GM23338 (cell line): Measurements from ENCODE around the gene IFT88. TPM values are rescaled to one million over a fixed set of nuclear protein-coding genes. Genes with fewer than 3 reads are reported as not detected.
A peak's percentile ranks its signal among the peaks of the same experiment; 100 is the strongest.

Source experiments
- ATAC-seq: fragments of 200-7000 bp; cut with Tn5 transposase; 3 replicates; pipeline ENCODE4 v1.9.1; 2020
- DNase-seq: peaks from one replicate; pipeline ENCODE4 v3.0.0-alpha.2; 2015; ENCODE audit warnings: low spot score
- H2AFZ ChIP-seq: fragments of 200-600 bp; sonication (generic); 2 replicates; pipeline ENCODE4 v1.8.0; 2016; ENCODE audit warnings: antibody characterized with exemption, mild to moderate bottlenecking, moderate library complexity
- H3F3A ChIP-seq: fragments of 200-600 bp; sonication (generic); replicated peaks from 2 replicates; pipeline ENCODE4 v1.8.0; 2017; ENCODE audit warnings: antibody characterized with exemption, mixed run types, low read depth
- H3K27ac ChIP-seq: fragments of 200-600 bp; sonication (generic); 2 replicates; pipeline ENCODE4 v1.6.1; 2016; ENCODE audit warnings: low read depth
- H3K27me3 ChIP-seq: fragments of 200-600 bp; sonication (generic); 2 replicates; pipeline ENCODE4 v1.8.0; 2016; ENCODE audit warnings: mild to moderate bottlenecking, mixed run types, moderate library complexity; ENCODE audit not compliant: insufficient read depth
- H3K36me3 ChIP-seq: fragments of 200-600 bp; sonication (generic); 2 replicates; pipeline ENCODE4 v1.8.0; 2016; ENCODE audit warnings: mild to moderate bottlenecking; ENCODE audit not compliant: insufficient read depth
- H3K4me1 ChIP-seq: fragments of 200-600 bp; sonication (generic); 2 replicates; pipeline ENCODE4 v1.8.0; 2016; ENCODE audit warnings: mild to moderate bottlenecking, moderate library complexity; ENCODE audit not compliant: insufficient read depth
- H3K4me2 ChIP-seq: fragments of 200-600 bp; sonication (generic); 2 replicates; pipeline ENCODE4 v1.7.1; 2017; ENCODE audit warnings: mixed run types
- H3K4me3 ChIP-seq: fragments of 200-600 bp; sonication (generic); 2 replicates; pipeline ENCODE4 v1.6.1; 2016; ENCODE audit warnings: mixed run types
- H3K79me2 ChIP-seq: fragments of 200-600 bp; sonication (generic); replicated peaks from 2 replicates; pipeline ENCODE4 v1.8.0; 2017; ENCODE audit warnings: mild to moderate bottlenecking; ENCODE audit not compliant: insufficient read depth
- H3K9me2 ChIP-seq: fragments of 200-600 bp; sonication (generic); 2 replicates; pipeline ENCODE4 v1.8.0; 2017; ENCODE audit not compliant: insufficient read depth
- H4K20me1 ChIP-seq: fragments of 200-600 bp; sonication (generic); replicated peaks from 2 replicates; pipeline ENCODE4 v1.8.0; 2017; ENCODE audit warnings: mild to moderate bottlenecking; ENCODE audit not compliant: insufficient read depth
- H3K27ac Mint-ChIP-seq: 2 replicates; pipeline ENCODE4 v1.8.0; 2020; ENCODE audit warnings: inconsistent platforms, mild to moderate bottlenecking, moderate library complexity, mixed read lengths
- H3K27me3 Mint-ChIP-seq: 3 replicates; pipeline ENCODE4 v1.8.0; 2022; ENCODE audit warnings: low read depth, mild to moderate bottlenecking, moderate library complexity, mixed read lengths, inconsistent platforms; ENCODE audit not compliant: insufficient read depth, poor library complexity
- H3K36me3 Mint-ChIP-seq: 3 replicates; pipeline ENCODE4 v1.8.0; 2021; ENCODE audit warnings: low read depth, mild to moderate bottlenecking, inconsistent platforms, moderate library complexity, mixed read lengths
- H3K4me1 Mint-ChIP-seq: 3 replicates; pipeline ENCODE4 v1.8.0; 2020; ENCODE audit warnings: mild to moderate bottlenecking, inconsistent platforms, mixed read lengths
- H3K4me3 Mint-ChIP-seq: 3 replicates; pipeline ENCODE4 v1.8.0; 2021; ENCODE audit warnings: moderate library complexity, mild to moderate bottlenecking, inconsistent platforms, mixed read lengths
- H3K9me3 Mint-ChIP-seq: 3 replicates; pipeline ENCODE4 v1.8.0; 2020; ENCODE audit warnings: moderate library complexity, mild to moderate bottlenecking, inconsistent platforms, mixed read lengths
- CREB1 ChIP-seq: fragments of 250-450 bp; sonication (Bioruptor Pico); IDR thresholded peaks from 2 replicates; pipeline ENCODE4 v1.5.0; 2020; ENCODE audit warnings: low read depth, mild to moderate bottlenecking, moderate library complexity
- EZH2 ChIP-seq: fragments of 200-600 bp; sonication (generic); IDR thresholded peaks from one replicate; pipeline ENCODE4 v1.8.0; 2017; ENCODE audit warnings: antibody characterized with exemption, mild to moderate bottlenecking, low read depth; ENCODE audit not compliant: unreplicated experiment
- EZH2phosphoT487 ChIP-seq: fragments of 200-600 bp; sonication (generic); IDR thresholded peaks from one replicate; pipeline ENCODE4 v1.8.1; 2018; ENCODE audit warnings: antibody characterized with exemption; ENCODE audit not compliant: unreplicated experiment
- JUNB ChIP-seq: IDR thresholded peaks from one replicate; pipeline ENCODE4 v1.6.1; 2016; ENCODE audit warnings: antibody characterized with exemption; ENCODE audit not compliant: unreplicated experiment
- NANOG ChIP-seq: IDR thresholded peaks from 2 replicates; pipeline ENCODE4 v1.6.1; 2016; ENCODE audit warnings: antibody characterized with exemption, borderline replicate concordance
- POLR2AphosphoS5 ChIP-seq: IDR thresholded peaks from 2 replicates; pipeline ENCODE4 v1.6.1; 2016; ENCODE audit warnings: antibody characterized with exemption, low read depth
- STAT1 ChIP-seq: IDR thresholded peaks from one replicate; pipeline ENCODE4 v1.6.1; 2016; ENCODE audit warnings: antibody characterized with exemption; ENCODE audit not compliant: unreplicated experiment
- ZNF114 ChIP-seq: fragments of 250-450 bp; sonication (Bioruptor Pico); IDR thresholded peaks from 2 replicates; pipeline ENCODE4 v1.5.0; 2020; ENCODE audit warnings: mild to moderate bottlenecking, moderate library complexity
- ZNF331 ChIP-seq: fragments of 250-450 bp; sonication (Bioruptor Pico); IDR thresholded peaks from 2 replicates; pipeline ENCODE4 v1.5.0; 2020; ENCODE audit warnings: low read depth, mild to moderate bottlenecking, moderate library complexity
- polyA plus RNA-seq: library from polyadenylated mRNA; unstranded; fragments of >200 nt; fragmentation: Nextera tagmentation; extraction: Ambion mirVana; gene quantifications from 2 replicates; pipeline ENCODE4 v1.2.1, GENCODE V29; 2016
- total RNA-seq: library from RNA; depleted of rRNA; stranded (reverse); fragments of >200 nt; shearing (Covaris generic); gene quantifications from 2 replicates; pipeline ENCODE4 v1.2.3, GENCODE V29; 2014
- TF ChIP-seq, protein P1 (sequence below): IDR thresholded peaks from one replicate; pipeline ENCODE4 v1.6.1; 2018; ENCODE audit warnings: antibody characterized with exemption; ENCODE audit not compliant: unreplicated experiment
- TF ChIP-seq, protein P2 (sequence below), 2 experiments: fragments of 200-600 bp in 1 of 2; sonication (generic) in 1 of 2; conservative IDR thresholded peaks; 2 replicates each; pipeline versions ENCODE4 v1.5.1 to v1.6.1; 2016 to 2017; ENCODE audit warnings: antibody characterized with exemption in 2 of 2, low read depth in 2 of 2, mild to moderate bottlenecking in 2 of 2, moderate library complexity in 1 of 2
- TF ChIP-seq, protein P3 (sequence below): fragments of 250-450 bp; sonication (Bioruptor Pico); IDR thresholded peaks from 2 replicates; pipeline ENCODE4 v1.5.0; 2020; ENCODE audit warnings: mild to moderate bottlenecking, moderate library complexity
- TF ChIP-seq, protein P4 (sequence below): IDR thresholded peaks from 2 replicates; pipeline ENCODE4 v1.6.1; 2016; ENCODE audit warnings: antibody characterized with exemption

IFT88 gene
- total and polyA plus RNA-seq, 2 experiments from 2014 or later: 8.2 to 8.7 TPM

DNA sequence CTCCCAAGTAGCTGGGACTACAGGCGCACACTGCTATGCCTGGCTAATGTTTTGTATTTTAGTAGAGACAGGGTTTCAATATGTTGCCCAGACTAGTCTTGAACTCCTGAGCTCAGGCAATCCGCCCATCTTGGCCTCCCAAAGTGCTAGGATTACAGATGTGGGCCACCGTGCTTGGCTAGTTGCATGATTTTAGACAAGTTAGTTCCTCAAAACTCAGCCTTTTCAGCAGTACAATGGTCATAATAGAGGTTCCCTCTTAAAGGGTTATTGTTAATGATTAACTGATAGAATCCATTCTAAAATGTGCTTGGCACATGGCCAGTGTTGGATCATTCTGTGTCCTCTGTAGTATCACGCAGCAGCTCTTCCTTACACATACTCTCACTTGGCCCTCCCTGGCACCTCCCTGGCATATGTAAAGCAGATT, 19.5 kb upstream of the IFT88 start:
- H3K9me2 ChIP-seq: no peaks in the 10 kb centered on the region
- no peak overlapping the region for H3K27ac ChIP-seq
- Mint-ChIP-seq H3K4me3 (no peak overlapping the region), H3K36me3 (no peaks in the 10 kb centered on the region), H3K27me3 (peaks cover 6% of the 10 kb centered on the region), H3K9me3 (no peaks in the 10 kb centered on the region), H3K27ac (no peak overlapping the region), H3K4me1 (peaks cover 3% of the 10 kb centered on the region; the same call in 2 of the 3 replicates)
- no peaks in the 10 kb centered on the region for H3K79me2 ChIP-seq
- ATAC-seq (no peak), DNase-seq (no peak)
- no peaks in the 10 kb centered on the region for H3K36me3 ChIP-seq
- no peaks in the 10 kb centered on the region for H3K27me3 ChIP-seq
- H3K4me3 ChIP-seq: no peak overlapping the region
- no peaks in the 10 kb centered on the region for H3F3A ChIP-seq
- H3K4me2 ChIP-seq: no peak overlapping the region
- no peaks in the 10 kb centered on the region for H4K20me1 ChIP-seq
- no peak for TF ChIP-seq NANOG
- TF ChIP-seq EZH2phosphoT487: no peak
- TF ChIP-seq, protein P1, sequence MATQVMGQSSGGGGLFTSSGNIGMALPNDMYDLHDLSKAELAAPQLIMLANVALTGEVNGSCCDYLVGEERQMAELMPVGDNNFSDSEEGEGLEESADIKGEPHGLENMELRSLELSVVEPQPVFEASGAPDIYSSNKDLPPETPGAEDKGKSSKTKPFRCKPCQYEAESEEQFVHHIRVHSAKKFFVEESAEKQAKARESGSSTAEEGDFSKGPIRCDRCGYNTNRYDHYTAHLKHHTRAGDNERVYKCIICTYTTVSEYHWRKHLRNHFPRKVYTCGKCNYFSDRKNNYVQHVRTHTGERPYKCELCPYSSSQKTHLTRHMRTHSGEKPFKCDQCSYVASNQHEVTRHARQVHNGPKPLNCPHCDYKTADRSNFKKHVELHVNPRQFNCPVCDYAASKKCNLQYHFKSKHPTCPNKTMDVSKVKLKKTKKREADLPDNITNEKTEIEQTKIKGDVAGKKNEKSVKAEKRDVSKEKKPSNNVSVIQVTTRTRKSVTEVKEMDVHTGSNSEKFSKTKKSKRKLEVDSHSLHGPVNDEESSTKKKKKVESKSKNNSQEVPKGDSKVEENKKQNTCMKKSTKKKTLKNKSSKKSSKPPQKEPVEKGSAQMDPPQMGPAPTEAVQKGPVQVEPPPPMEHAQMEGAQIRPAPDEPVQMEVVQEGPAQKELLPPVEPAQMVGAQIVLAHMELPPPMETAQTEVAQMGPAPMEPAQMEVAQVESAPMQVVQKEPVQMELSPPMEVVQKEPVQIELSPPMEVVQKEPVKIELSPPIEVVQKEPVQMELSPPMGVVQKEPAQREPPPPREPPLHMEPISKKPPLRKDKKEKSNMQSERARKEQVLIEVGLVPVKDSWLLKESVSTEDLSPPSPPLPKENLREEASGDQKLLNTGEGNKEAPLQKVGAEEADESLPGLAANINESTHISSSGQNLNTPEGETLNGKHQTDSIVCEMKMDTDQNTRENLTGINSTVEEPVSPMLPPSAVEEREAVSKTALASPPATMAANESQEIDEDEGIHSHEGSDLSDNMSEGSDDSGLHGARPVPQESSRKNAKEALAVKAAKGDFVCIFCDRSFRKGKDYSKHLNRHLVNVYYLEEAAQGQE: no peak
- TF ChIP-seq, protein P2, sequence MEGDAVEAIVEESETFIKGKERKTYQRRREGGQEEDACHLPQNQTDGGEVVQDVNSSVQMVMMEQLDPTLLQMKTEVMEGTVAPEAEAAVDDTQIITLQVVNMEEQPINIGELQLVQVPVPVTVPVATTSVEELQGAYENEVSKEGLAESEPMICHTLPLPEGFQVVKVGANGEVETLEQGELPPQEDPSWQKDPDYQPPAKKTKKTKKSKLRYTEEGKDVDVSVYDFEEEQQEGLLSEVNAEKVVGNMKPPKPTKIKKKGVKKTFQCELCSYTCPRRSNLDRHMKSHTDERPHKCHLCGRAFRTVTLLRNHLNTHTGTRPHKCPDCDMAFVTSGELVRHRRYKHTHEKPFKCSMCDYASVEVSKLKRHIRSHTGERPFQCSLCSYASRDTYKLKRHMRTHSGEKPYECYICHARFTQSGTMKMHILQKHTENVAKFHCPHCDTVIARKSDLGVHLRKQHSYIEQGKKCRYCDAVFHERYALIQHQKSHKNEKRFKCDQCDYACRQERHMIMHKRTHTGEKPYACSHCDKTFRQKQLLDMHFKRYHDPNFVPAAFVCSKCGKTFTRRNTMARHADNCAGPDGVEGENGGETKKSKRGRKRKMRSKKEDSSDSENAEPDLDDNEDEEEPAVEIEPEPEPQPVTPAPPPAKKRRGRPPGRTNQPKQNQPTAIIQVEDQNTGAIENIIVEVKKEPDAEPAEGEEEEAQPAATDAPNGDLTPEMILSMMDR (conservative IDR thresholded peaks at IDR 0.05; ENCODE audit: low read depth in 2 of 2): no peak
- TF ChIP-seq, protein P3, sequence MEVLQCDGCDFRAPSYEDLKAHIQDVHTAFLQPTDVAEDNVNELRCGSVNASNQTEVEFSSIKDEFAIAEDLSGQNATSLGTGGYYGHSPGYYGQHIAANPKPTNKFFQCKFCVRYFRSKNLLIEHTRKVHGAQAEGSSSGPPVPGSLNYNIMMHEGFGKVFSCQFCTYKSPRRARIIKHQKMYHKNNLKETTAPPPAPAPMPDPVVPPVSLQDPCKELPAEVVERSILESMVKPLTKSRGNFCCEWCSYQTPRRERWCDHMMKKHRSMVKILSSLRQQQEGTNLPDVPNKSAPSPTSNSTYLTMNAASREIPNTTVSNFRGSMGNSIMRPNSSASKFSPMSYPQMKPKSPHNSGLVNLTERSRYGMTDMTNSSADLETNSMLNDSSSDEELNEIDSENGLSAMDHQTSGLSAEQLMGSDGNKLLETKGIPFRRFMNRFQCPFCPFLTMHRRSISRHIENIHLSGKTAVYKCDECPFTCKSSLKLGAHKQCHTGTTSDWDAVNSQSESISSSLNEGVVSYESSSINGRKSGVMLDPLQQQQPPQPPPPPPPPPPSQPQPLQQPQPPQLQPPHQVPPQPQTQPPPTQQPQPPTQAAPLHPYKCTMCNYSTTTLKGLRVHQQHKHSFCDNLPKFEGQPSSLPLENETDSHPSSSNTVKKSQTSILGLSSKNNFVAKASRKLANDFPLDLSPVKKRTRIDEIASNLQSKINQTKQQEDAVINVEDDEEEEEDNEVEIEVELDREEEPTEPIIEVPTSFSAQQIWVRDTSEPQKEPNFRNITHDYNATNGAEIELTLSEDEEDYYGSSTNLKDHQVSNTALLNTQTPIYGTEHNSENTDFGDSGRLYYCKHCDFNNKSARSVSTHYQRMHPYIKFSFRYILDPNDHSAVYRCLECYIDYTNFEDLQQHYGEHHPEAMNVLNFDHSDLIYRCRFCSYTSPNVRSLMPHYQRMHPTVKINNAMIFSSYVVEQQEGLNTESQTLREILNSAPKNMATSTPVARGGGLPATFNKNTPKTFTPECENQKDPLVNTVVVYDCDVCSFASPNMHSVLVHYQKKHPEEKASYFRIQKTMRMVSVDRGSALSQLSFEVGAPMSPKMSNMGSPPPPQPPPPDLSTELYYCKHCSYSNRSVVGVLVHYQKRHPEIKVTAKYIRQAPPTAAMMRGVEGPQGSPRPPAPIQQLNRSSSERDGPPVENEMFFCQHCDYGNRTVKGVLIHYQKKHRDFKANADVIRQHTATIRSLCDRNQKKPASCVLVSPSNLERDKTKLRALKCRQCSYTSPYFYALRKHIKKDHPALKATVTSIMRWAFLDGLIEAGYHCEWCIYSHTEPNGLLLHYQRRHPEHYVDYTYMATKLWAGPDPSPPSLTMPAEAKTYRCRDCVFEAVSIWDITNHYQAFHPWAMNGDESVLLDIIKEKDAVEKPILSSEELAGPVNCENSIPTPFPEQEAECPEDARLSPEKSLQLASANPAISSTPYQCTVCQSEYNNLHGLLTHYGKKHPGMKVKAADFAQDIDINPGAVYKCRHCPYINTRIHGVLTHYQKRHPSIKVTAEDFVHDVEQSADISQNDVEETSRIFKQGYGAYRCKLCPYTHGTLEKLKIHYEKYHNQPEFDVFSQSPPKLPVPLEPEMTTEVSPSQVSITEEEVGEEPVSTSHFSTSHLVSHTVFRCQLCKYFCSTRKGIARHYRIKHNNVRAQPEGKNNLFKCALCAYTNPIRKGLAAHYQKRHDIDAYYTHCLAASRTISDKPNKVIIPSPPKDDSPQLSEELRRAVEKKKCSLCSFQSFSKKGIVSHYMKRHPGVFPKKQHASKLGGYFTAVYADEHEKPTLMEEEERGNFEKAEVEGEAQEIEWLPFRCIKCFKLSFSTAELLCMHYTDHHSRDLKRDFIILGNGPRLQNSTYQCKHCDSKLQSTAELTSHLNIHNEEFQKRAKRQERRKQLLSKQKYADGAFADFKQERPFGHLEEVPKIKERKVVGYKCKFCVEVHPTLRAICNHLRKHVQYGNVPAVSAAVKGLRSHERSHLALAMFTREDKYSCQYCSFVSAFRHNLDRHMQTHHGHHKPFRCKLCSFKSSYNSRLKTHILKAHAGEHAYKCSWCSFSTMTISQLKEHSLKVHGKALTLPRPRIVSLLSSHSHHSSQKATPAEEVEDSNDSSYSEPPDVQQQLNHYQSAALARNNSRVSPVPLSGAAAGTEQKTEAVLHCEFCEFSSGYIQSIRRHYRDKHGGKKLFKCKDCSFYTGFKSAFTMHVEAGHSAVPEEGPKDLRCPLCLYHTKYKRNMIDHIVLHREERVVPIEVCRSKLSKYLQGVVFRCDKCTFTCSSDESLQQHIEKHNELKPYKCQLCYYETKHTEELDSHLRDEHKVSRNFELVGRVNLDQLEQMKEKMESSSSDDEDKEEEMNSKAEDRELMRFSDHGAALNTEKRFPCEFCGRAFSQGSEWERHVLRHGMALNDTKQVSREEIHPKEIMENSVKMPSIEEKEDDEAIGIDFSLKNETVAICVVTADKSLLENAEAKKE (CRISPR knock-in tag): no peak
- TF ChIP-seq ZNF331: no peak
- no peak for TF ChIP-seq EZH2
- TF ChIP-seq ZNF114 (CRISPR knock-in tag): no peak
- TF ChIP-seq, protein P4, sequence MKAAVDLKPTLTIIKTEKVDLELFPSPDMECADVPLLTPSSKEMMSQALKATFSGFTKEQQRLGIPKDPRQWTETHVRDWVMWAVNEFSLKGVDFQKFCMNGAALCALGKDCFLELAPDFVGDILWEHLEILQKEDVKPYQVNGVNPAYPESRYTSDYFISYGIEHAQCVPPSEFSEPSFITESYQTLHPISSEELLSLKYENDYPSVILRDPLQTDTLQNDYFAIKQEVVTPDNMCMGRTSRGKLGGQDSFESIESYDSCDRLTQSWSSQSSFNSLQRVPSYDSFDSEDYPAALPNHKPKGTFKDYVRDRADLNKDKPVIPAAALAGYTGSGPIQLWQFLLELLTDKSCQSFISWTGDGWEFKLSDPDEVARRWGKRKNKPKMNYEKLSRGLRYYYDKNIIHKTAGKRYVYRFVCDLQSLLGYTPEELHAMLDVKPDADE: no peak
- TF ChIP-seq STAT1: no peak
- no peak for TF ChIP-seq POLR2AphosphoS5
- no peak for TF ChIP-seq CREB1 (CRISPR knock-in tag)
- TF ChIP-seq JUNB: no peak
- H2AFZ ChIP-seq: peak overlapping the region; percentile 47; the same call in 1 of the 2 replicates
- H3K4me1 ChIP-seq: no peaks in the 10 kb centered on the region
